Smooth muscle cell (in vitro differentiated cells): ENCODE data around the gene CD248. TPM values are rescaled to one million over a fixed set of nuclear protein-coding genes. Genes with fewer than 3 reads are reported as not detected.
A peak's percentile ranks its signal among the peaks of the same experiment; 100 is the strongest.

ENCODE experiments used
- DNase-seq: peaks from one replicate; lab custom pipeline; 2025; ENCODE audit not compliant: unreplicated experiment; lab: John Stamatoyannopoulos, UW
- H2AFZ ChIP-seq: fragments of 200-600 bp; sonication (generic); 2 replicates; pipeline ENCODE4 v1.6.0; 2016; ENCODE audit warnings: antibody characterized with exemption, low read depth, mild to moderate bottlenecking
- H3F3A ChIP-seq: fragments of 200-600 bp; sonication (generic); 2 replicates; pipeline ENCODE4 v1.6.0; 2017; ENCODE audit warnings: antibody characterized with exemption, low read depth
- H3K27ac ChIP-seq: fragments of 200-600 bp; sonication (generic); 2 replicates; pipeline ENCODE4 v1.5.1; 2016; ENCODE audit warnings: low read depth, mild to moderate bottlenecking
- H3K27me3 ChIP-seq: fragments of 200-600 bp; sonication (generic); 2 replicates; pipeline ENCODE4 v1.6.1; 2016; ENCODE audit warnings: low read depth, mild to moderate bottlenecking
- H3K36me3 ChIP-seq: fragments of 200-600 bp; sonication (generic); 2 replicates; pipeline ENCODE4 v1.5.1; 2016; ENCODE audit warnings: low read depth
- H3K4me1 ChIP-seq: fragments of 200-600 bp; sonication (generic); 2 replicates; pipeline ENCODE4 v1.5.1; 2016; ENCODE audit warnings: low read depth
- H3K4me2 ChIP-seq: fragments of 200-600 bp; sonication (generic); 2 replicates; pipeline ENCODE4 v1.6.0; 2016; ENCODE audit warnings: mild to moderate bottlenecking
- H3K4me3 ChIP-seq: fragments of 200-600 bp; sonication (generic); 2 replicates; pipeline ENCODE4 v1.5.1; 2016; ENCODE audit warnings: mild to moderate bottlenecking
- H3K79me2 ChIP-seq: fragments of 200-600 bp; sonication (generic); 2 replicates; pipeline ENCODE4 v1.6.0; 2016; ENCODE audit warnings: low read depth, mild to moderate bottlenecking
- H3K9ac ChIP-seq: fragments of 200-600 bp; sonication (generic); 2 replicates; pipeline ENCODE4 v1.6.0; 2016; ENCODE audit warnings: low read depth
- H3K9me3 ChIP-seq: fragments of 200-600 bp; sonication (generic); replicated peaks from 2 replicates; pipeline ENCODE4 v1.5.1; 2016; ENCODE audit warnings: low read depth
- H4K20me1 ChIP-seq: fragments of 200-600 bp; sonication (generic); 2 replicates; pipeline ENCODE4 v1.6.0; 2016; ENCODE audit warnings: low read depth
- CTCF ChIP-seq: fragments of 200-600 bp; sonication (generic); IDR thresholded peaks from 2 replicates; pipeline ENCODE4 v1.5.1; 2017; ENCODE audit warnings: borderline replicate concordance, mild to moderate bottlenecking, antibody characterized with exemption; ENCODE audit not compliant: insufficient read depth, poor library complexity, severe bottlenecking
- WGBS: methylation state at CpG from one replicate; pipeline ENCODE4 v1.1.7; 2016; ENCODE audit warnings: low lambda C conversion rate; 5-methylcytosine and 5-hydroxymethylcytosine counted together
- polyA plus RNA-seq: library from polyadenylated mRNA; unstranded; fragments of >200 nt; fragmentation: Nextera tagmentation; extraction: Ambion mirVana; gene quantifications from 2 replicates; pipeline ENCODE4 v1.2.1, GENCODE V29; 2016
- total RNA-seq: library from RNA; depleted of rRNA; stranded (reverse); fragments of >200 nt; gene quantifications from 2 replicates; pipeline ENCODE4 v1.2.3, GENCODE V29; 2014

The CD248 gene
- total and polyA plus RNA-seq, 2 experiments from 2014 or later = 35.5 to 287 TPM

- Histone ChIP-seq H3K79me2 (peaks cover 21% of the 10 kb centered on the region), H3K4me3 (no peak overlapping the region), H2AFZ (no peak overlapping the region), H3K9ac (no peak overlapping the region), H4K20me1 (peaks cover 18% of the 10 kb centered on the region), H3K9me3 (no peaks in the 10 kb centered on the region), H3F3A (peaks cover 5% of the 10 kb centered on the region), H3K27me3 (no peaks in the 10 kb centered on the region), H3K4me2 (no peak overlapping the region), H3K27ac (no peak overlapping the region), H3K4me1 (peaks cover 5% of the 10 kb centered on the region), H3K36me3 (no peaks in the 10 kb centered on the region)
- TF ChIP-seq CTCF = no peak
- no peak for DNase-seq
- 97% methylated on average over 23 of the region's 26 CpGs for WGBS
Measured at GRCh38 chr11:66265531-66266377, 51.1 kb downstream of the CD248 start.

- Histone ChIP-seq H3K36me3 (no peaks in the 10 kb centered on the region), H3K27me3 (no peaks in the 10 kb centered on the region), H3K79me2 (peaks cover 12% of the 10 kb centered on the region), H3F3A (peaks cover 5% of the 10 kb centered on the region), H3K4me1 (peaks cover 5% of the 10 kb centered on the region), H4K20me1 (peaks cover 18% of the 10 kb centered on the region), H3K4me2 (no peak overlapping the region), H3K9me3 (no peaks in the 10 kb centered on the region), H3K27ac (no peak overlapping the region), H3K4me3 (no peak overlapping the region), H3K9ac (no peak overlapping the region), H2AFZ (no peak overlapping the region)
- whole genome bisulfite sequencing = 87% methylated on average over 12 of the region's 12 CpGs
- no peak for DNase-seq
- peak; percentile 41 for TF ChIP-seq CTCF
Measured at GRCh38 chr11:66264914-66265313, 51.9 kb downstream of the CD248 start.

Other genes starting within 250 kb of the CD248 start
- 48.0 and 87.6 TPM in 2 replicates for gene PACS1, start 246.8 kb downstream of the CD248 start, total RNA-seq
- 139 and 140 TPM in 2 replicates for gene PACS1, start 246.8 kb downstream of the CD248 start, polyA plus RNA-seq
- 8.9 and 11.5 TPM in 2 replicates for gene KLC2, start 59.3 kb downstream of the CD248 start, total RNA-seq
- 29.3 and 38.6 TPM in 2 replicates for gene KLC2, start 59.3 kb downstream of the CD248 start, polyA plus RNA-seq
- 53.3 and 57.7 TPM in 2 replicates for gene RAB1B, start 48.4 kb downstream of the CD248 start, total RNA-seq
- gene RAB1B, start 48.4 kb downstream of the CD248 start, polyA plus RNA-seq = 20.9 and 23.3 TPM in 2 replicates
- gene CNIH2, start 38.9 kb downstream of the CD248 start, total RNA-seq = 5.1 and 12.2 TPM in 2 replicates
- 13.7 and 17.0 TPM in 2 replicates for gene CNIH2, start 38.9 kb downstream of the CD248 start, polyA plus RNA-seq
- gene YIF1A, start 27.9 kb downstream of the CD248 start, total RNA-seq = 110 and 195 TPM in 2 replicates
- 320 and 365 TPM in 2 replicates for gene YIF1A, start 27.9 kb downstream of the CD248 start, polyA plus RNA-seq
- gene TMEM151A, start 25.1 kb downstream of the CD248 start, total RNA-seq = 0.18 TPM in 1 of 2 replicates, not detected in the other
- gene TMEM151A, start 25.1 kb downstream of the CD248 start, polyA plus RNA-seq = 0.13 and 0.64 TPM in 2 replicates
- gene RIN1, start 19.4 kb upstream of the CD248 start, total RNA-seq = 7.5 and 18.0 TPM in 2 replicates
- gene RIN1, start 19.4 kb upstream of the CD248 start, polyA plus RNA-seq = 15.3 and 18.3 TPM in 2 replicates
- 22.7 and 23.8 TPM in 2 replicates for gene BRMS1, start 28.1 kb upstream of the CD248 start, total RNA-seq
- gene BRMS1, start 28.1 kb upstream of the CD248 start, polyA plus RNA-seq = 44.2 and 56.7 TPM in 2 replicates
- gene B4GAT1, start 30.6 kb upstream of the CD248 start, total RNA-seq = 26.5 and 27.1 TPM in 2 replicates
- 29.4 and 35.1 TPM in 2 replicates for gene B4GAT1, start 30.6 kb upstream of the CD248 start, polyA plus RNA-seq
- gene SLC29A2, start 54.7 kb upstream of the CD248 start, total RNA-seq = 3.5 TPM in 2 replicates
- 8.5 and 8.8 TPM in 2 replicates for gene SLC29A2, start 54.7 kb upstream of the CD248 start, polyA plus RNA-seq
- gene NPAS4, start 104.0 kb upstream of the CD248 start, total RNA-seq = 0.58 and 0.85 TPM in 2 replicates
- 0.84 and 1.1 TPM in 2 replicates for gene NPAS4, start 104.0 kb upstream of the CD248 start, polyA plus RNA-seq
- 36.1 and 38.7 TPM in 2 replicates for gene MRPL11, start 121.8 kb upstream of the CD248 start, total RNA-seq
- gene MRPL11, start 121.8 kb upstream of the CD248 start, polyA plus RNA-seq = 54.5 and 68.4 TPM in 2 replicates
- gene PELI3, start 149.9 kb upstream of the CD248 start, total RNA-seq = 2.1 and 3.8 TPM in 2 replicates
- 9.4 and 10.6 TPM in 2 replicates for gene PELI3, start 149.9 kb upstream of the CD248 start, polyA plus RNA-seq
- 34.6 and 59.2 TPM in 2 replicates for gene DPP3, start 163.4 kb upstream of the CD248 start, total RNA-seq
- gene DPP3, start 163.4 kb upstream of the CD248 start, polyA plus RNA-seq = 38.0 and 40.1 TPM in 2 replicates
- gene BBS1, start 193.6 kb upstream of the CD248 start, total RNA-seq = 25.9 and 30.1 TPM in 2 replicates
- gene BBS1, start 193.6 kb upstream of the CD248 start, polyA plus RNA-seq = 13.0 and 15.6 TPM in 2 replicates
- gene ZDHHC24, start 229.0 kb upstream of the CD248 start, total RNA-seq = 11.1 and 15.7 TPM in 2 replicates
- gene ZDHHC24, start 229.0 kb upstream of the CD248 start, polyA plus RNA-seq = 13.9 and 14.4 TPM in 2 replicates
- 0.49 TPM in 1 of 2 replicates, not detected in the other for gene ACTN3, start 229.9 kb upstream of the CD248 start, total RNA-seq
- 1.3 and 1.4 TPM in 2 replicates for gene ACTN3, start 229.9 kb upstream of the CD248 start, polyA plus RNA-seq